GM12801 (cell line): ENCODE measurements around the gene DOK5.

ENCODE experiments used
- CTCF ChIP-seq: IDR thresholded peaks from one replicate; pipeline ENCODE4 v1.5.1; 2011; ENCODE audit warnings: control low read depth; ENCODE audit not compliant: insufficient read length; ENCODE audit errors: extremely low read depth

Gene DOK5

GRCh38 chr20:54605319-54605718 lies 129.9 kb downstream of the DOK5 start:
- no peak for TF ChIP-seq CTCF

DNA sequence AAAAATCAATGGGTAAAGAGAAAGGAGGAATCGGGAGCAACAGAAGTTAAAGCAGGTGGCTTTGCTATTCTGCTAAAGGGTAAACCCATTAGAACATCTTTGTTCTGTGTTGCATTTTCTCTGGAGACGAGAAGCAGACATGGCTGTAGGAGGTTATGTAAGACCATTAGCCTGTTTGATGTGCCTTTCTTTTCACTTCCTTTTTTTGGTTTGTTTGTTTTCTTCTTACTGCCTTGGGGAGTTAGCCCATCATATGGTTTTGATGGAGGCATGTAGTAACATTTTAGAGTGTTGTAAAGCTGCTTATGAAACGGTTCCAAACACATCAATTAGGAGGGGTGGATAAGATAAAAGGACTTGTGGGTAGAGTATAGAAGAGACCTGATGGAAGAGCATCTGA lies 131.0 kb downstream of the DOK5 start:
- no peak for TF ChIP-seq CTCF

DNA sequence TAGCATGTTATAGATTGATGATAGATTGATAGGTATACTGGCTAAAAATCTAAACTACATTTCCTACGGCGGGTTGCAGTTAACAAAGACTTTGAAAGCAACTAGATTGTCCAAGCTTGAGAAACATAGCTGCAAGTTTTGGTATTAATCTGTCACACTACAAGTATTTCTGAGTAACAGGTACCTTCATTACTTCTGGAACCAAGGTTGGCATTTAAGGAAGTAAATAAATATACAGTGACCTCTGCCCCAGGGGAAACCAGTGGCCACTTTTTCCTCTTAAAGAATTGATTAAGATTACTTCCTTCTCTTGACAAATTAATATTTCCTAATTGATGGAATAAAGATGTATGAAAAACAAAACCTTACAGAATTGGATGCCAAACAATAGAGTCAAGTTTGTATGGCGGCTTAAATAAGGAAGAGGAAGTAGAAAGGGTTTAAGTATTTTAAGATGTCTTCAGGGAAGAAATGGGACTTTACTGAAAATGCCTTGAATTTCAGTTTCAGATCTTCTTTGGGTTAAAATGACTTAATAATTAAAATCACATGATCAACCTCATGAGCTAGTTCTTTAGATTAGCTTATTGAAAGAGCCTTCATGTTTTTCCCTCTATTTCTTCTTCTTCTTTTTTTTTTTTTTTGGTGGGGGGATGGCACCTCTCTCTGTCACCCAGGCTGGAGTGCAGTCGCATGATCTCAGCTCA lies 132.8 kb downstream of the DOK5 start:
- no peak for TF ChIP-seq CTCF

- TF ChIP-seq CTCF = no peak
Observed at GRCh38 chr20:54608943-54609342, 133.6 kb downstream of the DOK5 start.

DNA sequence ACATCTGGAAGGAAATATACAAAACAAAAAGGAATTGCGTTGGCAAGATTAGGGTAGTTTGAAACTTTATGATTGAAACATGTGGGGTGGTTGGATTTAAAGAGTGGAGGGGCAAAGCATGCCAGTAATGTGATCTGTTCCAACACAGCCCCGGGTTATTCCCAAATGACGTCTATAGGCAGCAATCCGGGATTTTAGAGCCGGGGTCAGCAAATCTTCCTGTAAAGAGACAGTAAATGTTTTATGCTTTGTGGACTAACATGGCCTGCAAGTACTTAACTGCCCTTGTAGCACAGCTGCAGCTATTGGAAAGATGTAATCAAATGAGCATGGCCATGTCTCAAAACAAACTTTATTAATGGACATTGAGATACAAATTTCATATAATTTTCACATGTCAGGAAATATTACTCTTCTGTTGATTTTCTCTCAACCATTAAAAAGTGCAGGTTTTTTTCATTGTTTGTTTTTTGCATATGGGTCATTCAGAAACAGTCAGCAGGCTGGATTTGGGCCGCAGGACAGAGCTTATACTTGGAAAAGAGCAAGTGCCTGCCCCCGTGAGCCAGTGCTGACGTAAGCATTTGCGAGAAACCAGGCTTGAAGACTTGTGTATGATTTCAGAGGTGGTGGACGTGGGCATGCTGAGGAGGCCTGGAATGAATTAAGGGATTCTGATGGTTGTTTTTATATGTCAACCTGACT lies 136.5 kb downstream of the DOK5 start:
- no peak for TF ChIP-seq CTCF

DNA sequence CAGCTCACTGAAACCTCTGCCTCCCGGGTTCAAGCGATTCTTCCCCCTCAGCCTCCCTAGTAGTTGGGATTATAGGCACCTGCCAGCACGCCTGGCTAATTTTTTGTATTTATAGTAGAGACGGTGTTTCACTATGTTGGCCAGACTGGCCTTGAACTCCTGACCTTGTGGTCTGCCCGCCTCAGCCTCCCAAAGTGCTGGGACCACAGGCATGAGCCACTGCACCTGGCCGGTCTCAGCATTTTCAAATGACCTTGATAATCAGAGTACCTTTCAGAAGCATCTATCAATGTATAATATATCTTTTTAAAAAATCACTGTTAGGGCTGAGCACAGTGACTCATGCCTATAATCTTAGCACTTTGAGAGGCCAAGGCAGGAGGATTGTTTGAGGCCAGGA lies 143.0 kb downstream of the DOK5 start:
- TF ChIP-seq CTCF = no peak

DNA sequence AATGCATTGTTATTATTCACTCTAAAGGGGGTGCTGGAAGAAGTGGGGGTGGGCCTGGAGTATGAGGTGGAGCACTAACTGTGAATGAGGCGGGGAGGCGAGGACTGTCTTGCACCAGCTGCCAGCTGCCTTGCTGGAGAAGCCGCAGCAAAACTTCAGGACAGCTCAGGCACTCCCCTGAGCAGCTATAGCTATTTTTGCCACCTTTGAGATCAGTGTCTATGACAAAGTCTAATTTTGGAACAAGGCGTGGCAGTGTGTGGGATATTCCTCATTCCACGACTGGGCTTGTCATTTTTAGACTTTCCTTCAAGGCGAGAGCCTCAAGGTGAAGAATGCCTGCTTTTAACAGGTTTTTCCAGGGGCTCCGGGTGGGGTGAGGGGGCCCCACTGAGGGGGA lies 143.8 kb downstream of the DOK5 start:
- no peak for TF ChIP-seq CTCF
